Caco-2 (cell line): ENCODE data around the gene C6orf163. TPM values are rescaled to one million over a fixed set of nuclear protein-coding genes. Genes with fewer than 3 reads are reported as not detected.
"Not testable (repeated sequence)": the region's sequence is repeated elsewhere in the genome, so short reads cannot be mapped to it uniquely, and the experiment has no call there.

Experiments used
- BruUV-seq: library from RNA; stranded (reverse); fragments of 400-500 nt; replicated peaks from 2 replicates; lab custom pipeline; 2021; lab: Mats Ljungman, UMichigan
- CTCF ChIA-PET: fragments of 300-600 bp; sonication (Branson Sonifier 250); formaldehyde crosslinking; loops from one replicate; lab custom pipeline; 2022; ENCODE audit warnings: antibody characterized with exemption; lab: Charles Lee
- POLR2A ChIA-PET: fragments of 300-600 bp; sonication (Branson Sonifier 250); formaldehyde crosslinking; loops from one replicate; lab custom pipeline; 2022; ENCODE audit warnings: antibody characterized with exemption; lab: Charles Lee
- DNase-seq, 2 experiments: peaks; one replicate each; pipeline versions ENCODE4 v3.0.0 to v3.0.0-alpha.2; 2020 to 2022
- H3K27me3 ChIP-seq: replicated peaks from 2 replicates; pipeline ENCODE4 v1.6.0; 2011; ENCODE audit warnings: low read length; ENCODE audit not compliant: control insufficient read depth, insufficient read depth
- H3K36me3 ChIP-seq: 2 replicates; pipeline ENCODE4 v1.5.1; 2011; ENCODE audit warnings: low read length; ENCODE audit not compliant: control insufficient read depth, insufficient read depth
- H3K4me1 ChIP-seq: fragments of 250-450 bp; sonication (Bioruptor Pico); 2 replicates; pipeline ENCODE4 v1.5.1; 2020; ENCODE audit warnings: mild to moderate bottlenecking
- H3K4me3 ChIP-seq: 2 replicates; pipeline ENCODE4 v1.5.1; 2011; ENCODE audit warnings: low read depth, mild to moderate bottlenecking, control low read depth, low read length
- H3K9me3 ChIP-seq: fragments of 250-450 bp; sonication (Bioruptor Pico); 2 replicates; pipeline ENCODE4 v1.5.1; 2020; ENCODE audit warnings: mild to moderate bottlenecking, moderate library complexity
- H3K27ac Mint-ChIP-seq: one replicate; pipeline ENCODE4 v1.8.0; 2022; ENCODE audit warnings: mixed read lengths; ENCODE audit not compliant: unreplicated experiment
- H3K27me3 Mint-ChIP-seq: one replicate; pipeline ENCODE4 v1.8.0; 2022; ENCODE audit warnings: mixed read lengths; ENCODE audit not compliant: insufficient read depth, unreplicated experiment
- H3K36me3 Mint-ChIP-seq: one replicate; pipeline ENCODE4 v1.8.0; 2022; ENCODE audit warnings: mild to moderate bottlenecking, mixed read lengths; ENCODE audit not compliant: insufficient read depth, unreplicated experiment
- H3K4me1 Mint-ChIP-seq: one replicate; pipeline ENCODE4 v1.8.0; 2022; ENCODE audit warnings: low read depth, mixed read lengths; ENCODE audit not compliant: unreplicated experiment
- H3K4me3 Mint-ChIP-seq: one replicate; pipeline ENCODE4 v1.8.0; 2022; ENCODE audit warnings: mild to moderate bottlenecking, moderate library complexity, mixed read lengths; ENCODE audit not compliant: unreplicated experiment
- H3K9me3 Mint-ChIP-seq: one replicate; pipeline ENCODE4 v1.8.0; 2022; ENCODE audit warnings: mixed read lengths; ENCODE audit not compliant: unreplicated experiment
- CTCF ChIP-seq, 2 experiments: fragments of 200-600 bp in 1 of 2; IDR thresholded peaks; 1 replicate in 1 of 2; 2 replicates in 1 of 2; pipeline versions ENCODE4 v1.5.1 to v1.8.0; 2011 to 2022; ENCODE audit warnings: antibody characterized with exemption in 1 of 2, control low read depth in 1 of 2, inconsistent platforms in 1 of 2, low read depth in 1 of 2, low read length in 1 of 2, mild to moderate bottlenecking in 1 of 2, moderate library complexity in 1 of 2; ENCODE audit not compliant: insufficient read depth in 1 of 2, severe bottlenecking in 1 of 2, unreplicated experiment in 1 of 2
- intact Hi-C: fragments of 100-400 bp; cut with micrococcal nuclease; formaldehyde crosslinking; loops from one replicate; pipeline ENCODE4 v1.10.0; 2022; ENCODE audit not compliant: unreplicated experiment
- total RNA-seq: library from RNA; stranded (reverse); gene quantifications from 2 replicates; pipeline ENCODE4 v1.2.3, GENCODE V29; 2022

C6orf163 gene
- total RNA-seq, 1 experiment from 2014 or later, result 2.3 TPM

DNA sequence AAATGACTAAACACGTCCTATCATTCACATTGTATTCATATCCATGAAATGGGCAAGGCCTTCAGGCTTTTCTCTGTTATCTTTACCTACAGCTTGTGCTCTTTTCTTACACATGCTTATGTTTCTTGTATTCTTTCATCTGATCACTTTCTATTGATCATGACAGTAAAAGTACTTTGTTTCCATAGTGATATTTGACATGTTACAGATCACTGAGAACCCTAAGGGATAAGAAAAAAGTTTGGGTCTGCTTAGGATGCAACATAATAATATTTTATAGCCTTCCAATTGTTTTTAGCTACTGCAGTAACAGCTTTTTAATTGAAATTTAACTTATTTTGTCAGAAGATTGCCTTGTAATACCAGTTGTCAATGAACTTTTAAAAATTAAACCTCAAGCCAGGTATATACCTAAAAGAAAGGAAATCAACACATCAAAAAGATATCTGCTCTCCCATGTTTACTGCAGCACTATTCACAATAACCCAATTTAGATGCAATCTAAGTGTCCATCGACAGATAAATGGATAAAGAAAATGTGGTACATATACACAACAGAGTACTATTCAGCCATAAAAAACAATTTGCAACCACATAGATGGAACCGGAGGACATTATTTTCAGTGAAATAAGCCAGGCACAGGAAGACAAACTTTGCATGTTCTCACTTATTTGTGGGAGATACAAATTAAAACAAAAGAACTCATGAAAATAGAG, 25.2 kb upstream of the C6orf163 start:
- Mint-ChIP-seq H3K4me3 (no peak overlapping the region), H3K9me3 (no peaks in the 10 kb centered on the region), H3K27ac (no peak overlapping the region), H3K36me3 (no peaks in the 10 kb centered on the region), H3K27me3 (no peaks in the 10 kb centered on the region), H3K4me1 (no peaks in the 10 kb centered on the region)
- peaks cover 5% of the 10 kb centered on the region; the same call in 1 of the 2 replicates for H3K4me1 ChIP-seq
- H3K9me3 ChIP-seq, result no peaks in the 10 kb centered on the region
- H3K27me3 ChIP-seq, result no peaks in the 10 kb centered on the region
- intact Hi-C loops, result no loop called here
- DNase-seq, result no peak
- POLR2A ChIA-PET, result no interaction called here
- H3K36me3 ChIP-seq, result no peaks in the 10 kb centered on the region
- H3K4me3 ChIP-seq, result no peak overlapping the region
- CTCF ChIA-PET, result no interaction called here
- no TSS peak for BruUV-seq
- no peak for TF ChIP-seq CTCF (IDR thresholded peaks at IDR 0.05; ENCODE audit: insufficient read depth in 1 of 2, low read depth in 1 of 2, low read length in 1 of 2, severe bottlenecking in 1 of 2, unreplicated experiment in 1 of 2)

DNA sequence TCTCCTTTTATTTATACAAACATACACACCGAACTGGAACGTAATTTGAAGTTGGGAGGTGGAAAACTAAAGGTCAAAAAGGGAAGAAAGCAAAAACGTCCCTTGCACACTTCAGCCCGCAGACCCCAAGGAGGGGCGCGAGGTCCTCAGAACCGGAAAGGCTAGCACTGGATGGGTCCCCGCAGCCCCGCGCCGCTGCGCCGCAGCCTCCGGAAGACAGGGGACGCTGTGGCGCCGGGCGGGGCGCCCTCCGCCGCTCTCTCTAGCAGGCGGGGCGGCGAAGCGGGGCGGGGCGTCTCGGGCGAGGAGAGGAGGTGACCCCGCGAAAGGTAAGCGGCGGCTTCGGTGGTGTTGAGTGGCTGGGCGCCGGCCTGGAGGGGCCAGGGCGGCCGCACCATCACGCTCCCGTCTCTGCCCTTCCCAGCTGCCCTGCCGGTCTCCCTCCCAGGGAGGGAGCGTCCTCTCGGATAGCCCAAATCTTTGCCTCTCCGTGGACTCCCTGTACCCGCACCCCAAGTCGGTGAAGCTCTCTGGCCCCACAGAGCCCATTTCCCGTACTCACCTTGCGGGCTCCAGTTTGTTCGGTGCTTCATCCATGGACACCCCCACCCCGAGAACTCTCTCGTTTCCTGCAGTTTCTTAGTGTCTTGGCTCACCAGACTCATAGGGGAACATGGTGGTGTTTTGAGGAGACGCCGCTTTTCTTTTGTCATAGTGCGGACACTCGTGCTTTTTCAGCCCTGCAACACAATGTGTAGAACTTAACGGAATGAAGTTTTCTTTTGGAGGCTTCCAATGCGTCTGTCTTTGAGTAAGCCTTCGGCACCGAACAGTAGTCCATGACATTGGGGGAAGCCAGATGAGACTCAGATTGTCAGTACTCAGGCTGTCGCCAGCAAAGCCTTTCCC, 22.1 kb upstream of the C6orf163 start, which contains the start of gene SMIM8:
SMIM8 (plus strand) TSS at position 285 of the 909 bp plus-strand sequence. CDS start 14,444 bp downstream, outside the sequence.
- H3K4me3 Mint-ChIP-seq, result peak within 1 kb of the TSS; percentile 98
- ChIA-PET POLR2A (no interaction called here), CTCF (interaction anchor here (0.5 kb wide), 1 partner anchor 81 kb away, joined by 4 read pairs; no protein-coding TSS in a partner anchor)
- DNase-seq, result peak; percentile 86 to 92
- H3K27me3 ChIP-seq, result no peaks in the 10 kb centered on the region
- no peaks in the 10 kb centered on the region for H3K27me3 Mint-ChIP-seq
- H3K9me3 ChIP-seq, result no peaks in the 10 kb centered on the region
- intact Hi-C loops, result loop anchor here (1.0 to 2.0 kb wide), 3 partner anchors 20 to 150 kb away; partner anchors contain the start of gene SLC35A1
- peak; percentile 84 to 95 for TF ChIP-seq CTCF (IDR thresholded peaks at IDR 0.05; ENCODE audit: insufficient read depth in 1 of 2, low read depth in 1 of 2, low read length in 1 of 2, severe bottlenecking in 1 of 2, unreplicated experiment in 1 of 2)
- H3K36me3 ChIP-seq, result no peaks in the 10 kb centered on the region
- BruUV-seq, result TSS peak; percentile 34
- H3K27ac Mint-ChIP-seq, result peak within 1 kb of the TSS; percentile 92
- no peaks in the 10 kb centered on the region for H3K9me3 Mint-ChIP-seq
- peaks cover 5% of the 10 kb centered on the region; the same call in 1 of the 2 replicates for H3K4me1 ChIP-seq
- peak within 1 kb of the TSS; percentile 91 for H3K4me3 ChIP-seq
- no peaks in the 10 kb centered on the region for H3K4me1 Mint-ChIP-seq
- H3K36me3 Mint-ChIP-seq, result no peaks in the 10 kb centered on the region

- H3K4me3 Mint-ChIP-seq, H3K36me3 ChIP-seq, H3K9me3 Mint-ChIP-seq, H3K27ac Mint-ChIP-seq, DNase-seq, BruUV-seq, POLR2A ChIA-PET, H3K4me3 ChIP-seq, H3K36me3 Mint-ChIP-seq, H3K9me3 ChIP-seq, H3K27me3 Mint-ChIP-seq, H3K27me3 ChIP-seq, H3K4me1 ChIP-seq, CTCF ChIA-PET, H3K4me1 Mint-ChIP-seq: not testable (repeated sequence)
- intact Hi-C loops, result loop anchor here (2.0 kb wide), 2 partner anchors 19 to 149 kb away; partner anchors contain the start of gene SLC35A1
These were observed 20.7 kb upstream of the C6orf163 start for GRCh38 chr6:87323880-87324279.
